ENCODE measurements around the gene COL4A4. TPM values are rescaled to one million over a fixed set of nuclear protein-coding genes. Genes with fewer than 3 reads are reported as not detected.

COL4A4 gene
- total and polyA plus RNA-seq, 2 of the 13 experiments (the other 11 are each of a cell fraction or from before 2014, with no cell fraction given) = not detected

- ChIA-PET CTCF (ENCODE audit: low intra/inter-chr PET ratio, low total read pairs) (no interaction called here), POLR2A (no interaction called here)
- intact Hi-C loops (cut with micrococcal nuclease; ENCODE audit: unreplicated experiment) = no loop called here
- DNase-seq (ENCODE audit: low spot score) (no peak), ATAC-seq (no peak), FAIRE-seq (no peak)
- WGBS (ENCODE audit: low lambda C conversion rate) = 37% methylated on average over 5 of the region's 5 CpGs
- H3K27ac ChIP-seq (ENCODE audit: extremely low read length, insufficient read depth, low read length) = no peak overlapping the region
- no peaks in the 10 kb centered on the region for H3K4me1 ChIP-seq (ENCODE audit: insufficient read depth, low read length)
- no peak overlapping the region for H2AFZ ChIP-seq (ENCODE audit: low read length)
- no peaks in the 10 kb centered on the region for H3K27me3 ChIP-seq (ENCODE audit: control insufficient read depth in 1 of 2, insufficient read depth in 2 of 2, low read length in 2 of 2)
- no peak overlapping the region for H3K4me2 ChIP-seq (ENCODE audit: low read depth, low read length)
- H3K36me3 ChIP-seq (replicated peaks in 1 of 2; ENCODE audit: control insufficient read depth in 1 of 2, insufficient read depth in 2 of 2, low read length in 2 of 2) = no peaks in the 10 kb centered on the region
- no peak overlapping the region for H3K9ac ChIP-seq (ENCODE audit: insufficient read depth, low read depth, low read length)
- in situ Hi-C loops (cut with HindIII; ENCODE audit: extremely low pct_ligation_motif_present, low pct_unique_long_range_greater_than_20kb) = no loop called here
- no peaks in the 10 kb centered on the region for H3K9me3 ChIP-seq (ENCODE audit: low read length)
- no peak for TF ChIP-seq DNMT3B (CRISPR knock-in tag; conservative IDR thresholded peaks at IDR 0.05)
- H3K4me3 ChIP-seq (replicated peaks in 1 of 3; ENCODE audit: insufficient read depth in 1 of 3, low read depth in 2 of 3, low read length in 3 of 3) = no peak overlapping the region
- no TSS peak for BruUV-seq (replicated peaks)
- H3K79me2 ChIP-seq (ENCODE audit: insufficient read depth, low read length) = no peaks in the 10 kb centered on the region
- H4K20me1 ChIP-seq (ENCODE audit: insufficient read depth, low read length) = no peaks in the 10 kb centered on the region
These were observed 66.4 kb downstream of the COL4A4 start for GRCh38 chr2:227097495-227098161.

- Histone ChIP-seq H3K36me3 (replicated peaks in 1 of 2; ENCODE audit: control insufficient read depth in 1 of 2, insufficient read depth in 2 of 2, low read length in 2 of 2) (no peaks in the 10 kb centered on the region), H3K4me1 (ENCODE audit: insufficient read depth, low read length) (no peaks in the 10 kb centered on the region), H3K27ac (ENCODE audit: extremely low read length, insufficient read depth, low read length) (no peak overlapping the region), H3K27me3 (ENCODE audit: control insufficient read depth in 1 of 2, insufficient read depth in 2 of 2, low read length in 2 of 2) (no peaks in the 10 kb centered on the region), H3K79me2 (ENCODE audit: insufficient read depth, low read length) (no peaks in the 10 kb centered on the region), H3K4me2 (ENCODE audit: low read depth, low read length) (no peak overlapping the region), H4K20me1 (ENCODE audit: insufficient read depth, low read length) (no peaks in the 10 kb centered on the region), H3K4me3 (replicated peaks in 1 of 3; ENCODE audit: insufficient read depth in 1 of 3, low read depth in 2 of 3, low read length in 3 of 3) (no peak overlapping the region), H3K9ac (ENCODE audit: insufficient read depth, low read depth, low read length) (no peak overlapping the region), H3K9me3 (ENCODE audit: low read length) (no peaks in the 10 kb centered on the region), H2AFZ (ENCODE audit: low read length) (no peak overlapping the region)
- FAIRE-seq (no peak), DNase-seq (ENCODE audit: low spot score) (no peak), ATAC-seq (no peak)
- in situ Hi-C loops (cut with HindIII; ENCODE audit: extremely low pct_ligation_motif_present, low pct_unique_long_range_greater_than_20kb) (no loop called here), intact Hi-C loops (cut with micrococcal nuclease; ENCODE audit: unreplicated experiment) (no loop called here)
- BruUV-seq (replicated peaks) = no TSS peak
- ChIA-PET CTCF (ENCODE audit: low intra/inter-chr PET ratio, low total read pairs) (no interaction called here), POLR2A (no interaction called here)
- WGBS (ENCODE audit: low lambda C conversion rate) = 17% methylated on average over 4 of the region's 4 CpGs
- TF ChIP-seq FOXP1 (IDR thresholded peaks at IDR 0.05) = no peak
- no peak for TF ChIP-seq FOXP1 (CRISPR knock-in tag; IDR thresholded peaks at IDR 0.05)
- no peak for TF ChIP-seq ZXDC (CRISPR knock-in tag; IDR thresholded peaks at IDR 0.05)
- TF ChIP-seq DNMT3B (CRISPR knock-in tag; conservative IDR thresholded peaks at IDR 0.05) = no peak
- no peak for TF ChIP-seq PHF5A (CRISPR knock-in tag; IDR thresholded peaks at IDR 0.05; ENCODE audit: low read depth, unreplicated experiment)
- no peak for TF ChIP-seq ZNF18 (CRISPR knock-in tag; IDR thresholded peaks at IDR 0.05; ENCODE audit: insufficient replicate concordance)
- no peak for TF ChIP-seq SMYD3 (CRISPR knock-in tag; IDR thresholded peaks at IDR 0.05)
These were observed 68.7 kb downstream of the COL4A4 start for GRCh38 chr2:227095346-227095745.

Measured in HepG2 (cell line).